ENCODE results near the gene RNF144A.
"Not testable (repeated sequence)": the region's sequence is repeated elsewhere in the genome, so short reads cannot be mapped to it uniquely, and the experiment has no call there.

Gene RNF144A, protein sequence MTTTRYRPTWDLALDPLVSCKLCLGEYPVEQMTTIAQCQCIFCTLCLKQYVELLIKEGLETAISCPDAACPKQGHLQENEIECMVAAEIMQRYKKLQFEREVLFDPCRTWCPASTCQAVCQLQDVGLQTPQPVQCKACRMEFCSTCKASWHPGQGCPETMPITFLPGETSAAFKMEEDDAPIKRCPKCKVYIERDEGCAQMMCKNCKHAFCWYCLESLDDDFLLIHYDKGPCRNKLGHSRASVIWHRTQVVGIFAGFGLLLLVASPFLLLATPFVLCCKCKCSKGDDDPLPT

GRCh38 chr2:6917071-6917760, at the start of gene RNF144A:
Gene RNF144A, plus strand, starts transcription at chr2:6917412. Its CDS starts 79,515 bp downstream, at chr2:6996927.
- peak; percentile 31 for DNase-seq

GRCh38 chr2:6872394-6872793, 44.8 kb upstream of the RNF144A start:
- DNase-seq = no peak

DNA sequence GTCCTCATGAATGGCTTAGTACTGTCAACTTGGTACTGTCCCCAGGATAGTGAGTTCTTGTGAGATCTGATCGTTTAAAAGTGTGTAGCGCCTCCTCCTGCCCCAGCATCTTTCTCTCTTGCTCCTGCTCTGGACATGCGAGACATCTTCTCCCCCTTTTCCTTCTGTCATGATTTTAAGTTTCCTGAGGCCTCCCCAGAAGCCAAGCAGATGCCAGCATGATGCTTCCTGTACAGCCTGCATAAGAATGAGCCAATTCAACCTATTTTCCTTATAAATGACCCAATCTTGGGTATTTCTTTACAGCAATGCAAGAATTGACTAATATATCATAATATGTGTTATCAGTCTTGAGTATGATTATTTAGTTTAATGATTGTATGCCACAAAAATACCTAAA, 43.2 kb upstream of the RNF144A start:
- DNase-seq = no peak

DNA sequence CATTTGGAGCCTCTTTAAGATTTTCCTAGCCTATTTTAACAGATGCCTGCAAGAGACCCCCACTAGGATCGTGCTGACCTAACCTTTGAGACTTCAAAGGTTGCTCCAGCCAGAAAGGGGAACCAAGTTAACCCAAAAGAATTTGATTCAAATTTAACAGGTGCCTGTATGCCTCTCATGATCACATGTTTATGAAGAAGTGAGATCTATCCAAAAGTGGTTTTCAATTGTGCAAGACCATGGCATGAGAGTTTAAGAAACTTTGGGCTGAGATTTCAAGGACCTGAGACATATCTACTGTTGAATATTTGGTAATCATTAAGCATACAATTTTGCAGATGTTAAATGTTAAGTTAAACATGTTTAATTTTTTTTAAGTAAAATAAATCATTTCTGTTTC, 40.9 kb upstream of the RNF144A start:
- DNase-seq = no peak

DNA sequence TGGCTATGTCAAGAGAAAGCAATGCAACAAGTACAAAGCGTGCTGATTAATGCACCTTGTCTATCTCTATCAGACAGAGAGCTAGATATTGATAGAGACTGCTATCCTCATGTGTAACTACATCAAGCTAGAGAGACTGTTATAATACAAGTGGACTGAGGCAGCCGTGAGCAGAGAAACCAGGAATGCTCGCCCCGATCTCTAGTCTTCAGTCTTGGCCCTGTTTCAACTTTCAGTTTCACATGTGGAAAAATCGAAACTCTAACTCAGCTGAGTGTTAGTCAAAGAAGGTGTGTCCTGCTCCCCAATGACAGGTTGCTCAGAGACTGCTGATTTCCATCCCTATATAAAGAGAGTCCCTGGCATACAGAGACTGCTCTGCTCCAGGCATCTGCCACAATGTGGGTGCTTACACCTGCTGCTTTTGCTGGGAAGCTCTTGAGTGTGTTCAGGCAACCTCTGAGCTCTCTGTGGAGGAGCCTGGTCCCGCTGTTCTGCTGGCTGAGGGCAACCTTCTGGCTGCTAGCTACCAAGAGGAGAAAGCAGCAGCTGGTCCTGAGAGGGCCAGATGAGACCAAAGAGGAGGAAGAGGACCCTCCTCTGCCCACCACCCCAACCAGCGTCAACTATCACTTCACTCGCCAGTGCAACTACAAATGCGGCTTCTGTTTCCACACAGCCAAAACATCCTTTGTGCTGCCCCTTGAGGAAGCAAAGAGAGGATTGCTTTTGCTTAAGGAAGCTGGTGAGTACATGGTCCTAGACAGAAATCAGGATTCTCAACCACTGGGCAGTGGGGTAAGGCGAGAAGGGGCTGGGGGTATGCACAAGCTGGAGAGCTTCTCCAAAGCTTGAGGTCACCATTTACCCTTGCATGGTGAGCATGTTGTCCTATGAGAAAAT, 39.6 kb upstream of the RNF144A start, which contains the start of gene RSAD2:
Gene RSAD2 (plus strand): TSS at position 376 of the 903 bp plus-strand sequence. CDS start 24 bp downstream, at position 400.
- DNase-seq = peak; percentile 89

GRCh38 chr2:6878549-6878948, 38.7 kb upstream of the RNF144A start:
- no peak for DNase-seq

- DNase-seq = no peak
Observed at GRCh38 chr2:6879011-6879410, 38.2 kb upstream of the RNF144A start.

GRCh38 chr2:6880200-6880733, 36.9 kb upstream of the RNF144A start:
- no peak for DNase-seq

DNA sequence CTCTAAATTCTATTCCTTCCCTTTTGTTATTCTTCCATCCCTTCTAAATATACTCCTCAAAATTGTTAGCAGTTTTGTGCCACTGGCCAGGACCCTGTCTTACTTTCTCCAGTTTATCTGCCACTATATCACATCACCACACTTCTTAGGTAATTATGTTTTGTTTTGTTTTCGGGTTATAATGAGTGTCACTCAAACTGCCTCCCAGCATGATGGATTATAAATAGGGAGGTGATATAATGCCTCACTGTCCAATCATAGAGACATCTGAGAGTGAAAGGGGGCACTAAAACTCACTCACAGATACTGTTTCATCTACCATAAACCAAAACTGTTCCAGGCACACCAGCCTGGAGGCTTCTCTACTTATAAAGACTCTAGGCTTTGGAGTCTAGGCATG, 36.2 kb upstream of the RNF144A start:
- DNase-seq = no peak

GRCh38 chr2:6881516-6881915, 35.7 kb upstream of the RNF144A start:
- DNase-seq = no peak

DNA sequence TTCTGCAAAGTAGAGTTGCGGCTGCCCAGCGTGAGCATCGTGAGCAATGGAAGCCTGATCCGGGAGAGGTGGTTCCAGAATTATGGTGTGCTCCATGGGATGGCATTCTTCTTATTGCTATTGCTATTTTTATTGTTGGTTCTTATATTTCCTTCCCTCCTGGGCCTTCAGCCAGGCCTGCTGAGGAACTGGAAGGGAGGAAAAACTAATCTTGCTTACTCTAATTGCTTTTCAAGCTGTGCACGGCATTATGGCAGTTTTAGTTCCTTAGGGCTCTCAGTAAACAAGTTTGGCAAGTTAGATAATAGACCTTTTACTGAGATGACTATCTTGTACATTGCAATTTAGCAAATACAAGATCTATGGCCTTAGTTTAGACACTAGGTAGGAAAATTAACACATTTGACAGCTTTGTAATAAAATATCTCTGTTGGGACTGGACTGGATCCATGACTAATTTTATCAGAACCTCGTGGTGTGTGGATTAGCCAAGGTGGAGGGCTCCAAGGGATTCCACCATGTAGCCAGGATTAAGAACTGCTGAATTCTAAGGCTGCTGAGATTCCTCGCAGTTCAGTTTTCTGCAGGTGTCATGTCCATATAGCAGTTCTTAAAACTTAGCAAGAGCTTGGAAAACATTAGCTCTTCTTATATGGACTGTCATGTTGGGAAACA, 33.6 kb upstream of the RNF144A start:
- peak; percentile 21 for DNase-seq

GRCh38 chr2:6885551-6885950, 31.7 kb upstream of the RNF144A start:
- DNase-seq = no peak

DNA sequence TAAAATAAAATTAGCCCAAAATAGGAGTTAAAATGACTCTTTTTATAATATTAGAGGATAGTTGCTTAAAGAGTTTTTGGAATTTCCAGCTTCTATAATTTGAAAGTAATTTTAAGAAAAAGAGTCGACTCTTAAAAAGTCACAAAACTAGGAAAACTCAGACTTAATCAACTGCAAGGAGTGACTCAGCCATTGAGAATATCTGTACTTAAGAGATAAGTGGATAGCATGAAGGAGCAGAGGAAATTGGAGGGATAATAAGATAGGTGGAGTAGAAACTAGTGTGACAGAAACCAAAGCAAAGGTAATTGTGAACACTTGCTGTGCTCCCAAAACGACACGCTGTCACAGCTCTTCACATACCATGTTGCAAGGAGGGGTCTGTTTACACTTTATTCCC, 31.2 kb upstream of the RNF144A start:
- no peak for DNase-seq

DNA sequence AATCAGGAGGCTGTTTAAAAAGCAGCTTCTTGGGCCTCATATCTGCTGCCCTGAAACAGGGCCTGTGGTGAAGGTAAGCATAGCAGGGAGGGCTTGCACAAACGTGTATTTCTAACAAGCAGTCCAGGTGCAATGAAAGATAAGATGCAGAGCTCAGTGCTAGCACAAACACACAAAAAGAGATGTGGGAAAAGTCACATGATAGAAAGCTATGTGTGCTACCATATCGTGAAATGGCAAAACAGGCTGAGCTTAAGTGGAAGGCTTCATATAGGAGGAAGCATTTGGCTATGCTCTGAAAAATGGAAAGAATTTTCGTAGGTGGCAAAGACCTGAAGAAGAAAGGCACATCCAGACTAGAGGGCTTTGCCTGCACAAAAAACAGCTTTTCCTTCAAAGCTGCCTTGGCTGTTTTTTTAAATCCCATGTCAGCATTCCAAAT, 29.4 kb upstream of the RNF144A start:
- DNase-seq = no peak

DNA sequence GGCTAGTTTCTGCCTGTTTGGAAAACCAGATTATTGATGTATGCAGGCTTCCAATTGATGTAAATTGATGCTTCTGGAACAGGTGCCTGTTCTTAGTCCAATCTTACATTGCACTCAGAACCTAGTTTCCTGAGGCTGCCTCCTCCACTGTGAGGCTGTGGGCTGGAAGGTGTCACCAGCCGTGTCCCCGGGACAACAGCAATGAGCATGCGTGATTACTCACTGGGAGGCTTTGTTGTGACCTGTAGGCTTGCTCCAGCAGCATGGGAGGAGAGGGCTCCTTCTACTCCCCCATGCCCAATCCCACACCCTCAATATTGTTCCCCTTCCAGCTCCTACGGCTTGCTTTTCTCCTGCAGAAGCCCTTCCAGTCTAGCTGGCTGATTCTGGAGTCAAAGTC, 28.5 kb upstream of the RNF144A start:
- DNase-seq = no peak

DNA sequence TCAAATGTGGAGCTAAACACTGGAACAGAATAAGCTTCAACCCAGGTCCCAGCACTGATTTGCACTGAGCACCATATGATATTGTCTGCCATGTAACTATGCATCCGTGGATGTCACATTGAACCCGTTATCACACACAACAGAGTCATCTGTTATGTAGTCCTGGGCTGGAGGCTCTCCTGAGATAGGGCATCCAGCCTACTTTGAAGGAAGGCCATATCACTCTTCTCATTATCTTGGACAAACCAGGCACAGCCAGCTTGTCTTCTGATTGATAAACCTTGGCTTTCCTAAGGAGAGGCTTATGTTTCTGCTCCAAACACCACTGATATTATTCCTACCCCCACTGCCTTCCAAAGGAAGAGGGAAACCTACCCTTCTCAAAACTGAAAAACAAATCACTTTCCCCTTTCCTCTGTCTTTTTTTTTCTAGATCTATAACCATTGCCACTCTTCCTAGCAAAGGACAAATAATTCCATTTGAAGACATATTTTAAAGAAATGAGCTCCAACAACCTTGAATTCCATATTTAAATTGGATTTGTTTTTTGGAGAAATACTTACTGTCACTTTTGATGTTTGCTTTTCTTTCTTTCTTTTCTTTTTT, 23.2 kb upstream of the RNF144A start:
- no peak for DNase-seq

DNA sequence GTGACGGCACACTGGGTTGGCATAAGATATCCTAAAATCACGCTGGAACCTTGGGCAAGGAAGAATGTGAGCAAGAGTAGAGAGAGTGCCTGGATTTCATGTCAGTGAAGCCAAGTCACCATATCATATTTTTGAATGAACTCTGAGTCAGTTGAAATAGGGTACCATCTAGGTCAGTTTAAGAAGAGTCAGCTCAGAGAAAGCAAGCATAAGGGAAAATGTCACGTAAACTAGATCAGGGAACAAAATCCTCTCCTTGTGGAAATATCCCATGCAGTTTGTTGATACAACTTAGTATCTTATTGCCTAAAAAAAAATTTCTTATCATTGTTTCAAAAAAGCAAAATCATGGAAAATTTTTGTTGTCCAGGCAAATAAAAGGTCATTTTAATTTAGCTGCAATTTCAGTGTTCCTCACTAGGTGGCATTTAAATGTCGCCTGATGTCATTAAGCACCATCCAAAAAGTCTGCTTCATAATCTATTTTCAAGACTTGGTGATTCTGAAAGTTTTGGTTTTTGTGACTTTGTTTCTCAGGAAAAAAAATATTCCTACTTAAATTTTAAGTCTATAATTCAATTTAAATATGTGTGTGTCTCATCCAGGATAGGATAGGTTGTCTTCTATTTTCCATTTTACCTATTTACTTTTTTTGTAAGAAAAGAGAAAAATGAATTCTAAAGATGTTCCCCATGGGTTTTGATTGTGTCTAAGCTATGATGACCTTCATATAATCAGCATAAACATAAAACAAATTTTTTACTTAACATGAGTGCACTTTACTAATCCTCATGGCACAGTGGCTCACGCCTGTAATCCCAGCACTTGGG, 20.1 kb upstream of the RNF144A start:
- peak; percentile 19 for DNase-seq

DNA sequence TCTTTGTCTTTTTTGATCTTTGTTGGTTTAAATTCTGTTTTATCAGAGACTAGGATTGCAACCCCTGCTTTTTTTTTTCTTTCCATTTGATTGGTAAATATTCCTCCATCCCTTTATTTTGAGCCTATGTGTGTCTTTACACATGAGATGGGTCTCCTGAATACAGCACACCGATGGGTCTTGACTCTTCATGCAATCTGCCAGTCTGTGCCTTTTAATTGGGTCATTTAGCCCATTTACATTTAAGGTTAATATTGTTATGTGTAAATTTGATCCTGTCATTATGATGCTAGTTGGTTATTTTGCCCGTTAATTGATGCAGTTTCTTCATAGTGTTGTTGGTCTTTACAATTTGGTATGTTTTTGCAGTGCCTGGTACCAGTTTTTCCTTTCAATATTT, 14.6 kb upstream of the RNF144A start:
- not testable (repeated sequence) for DNase-seq

DNA sequence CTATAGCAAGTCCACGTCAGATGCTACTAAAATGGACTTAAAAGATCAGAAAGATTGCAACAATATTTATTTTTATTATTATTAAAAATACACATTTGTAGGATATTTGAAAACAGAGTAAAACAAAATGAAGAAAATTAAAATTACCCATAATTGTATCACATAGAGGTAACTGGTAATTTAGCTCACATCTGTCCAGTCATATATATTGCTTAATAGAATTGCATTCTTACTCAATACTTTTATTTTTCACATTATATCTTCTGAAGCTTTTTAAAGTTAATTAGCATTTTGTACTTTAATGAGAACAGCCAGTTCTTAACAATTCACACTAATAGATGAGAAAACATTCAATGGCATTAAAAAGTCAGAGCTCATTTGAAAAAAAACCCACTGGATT, 11.5 kb upstream of the RNF144A start:
- DNase-seq = no peak

DNA sequence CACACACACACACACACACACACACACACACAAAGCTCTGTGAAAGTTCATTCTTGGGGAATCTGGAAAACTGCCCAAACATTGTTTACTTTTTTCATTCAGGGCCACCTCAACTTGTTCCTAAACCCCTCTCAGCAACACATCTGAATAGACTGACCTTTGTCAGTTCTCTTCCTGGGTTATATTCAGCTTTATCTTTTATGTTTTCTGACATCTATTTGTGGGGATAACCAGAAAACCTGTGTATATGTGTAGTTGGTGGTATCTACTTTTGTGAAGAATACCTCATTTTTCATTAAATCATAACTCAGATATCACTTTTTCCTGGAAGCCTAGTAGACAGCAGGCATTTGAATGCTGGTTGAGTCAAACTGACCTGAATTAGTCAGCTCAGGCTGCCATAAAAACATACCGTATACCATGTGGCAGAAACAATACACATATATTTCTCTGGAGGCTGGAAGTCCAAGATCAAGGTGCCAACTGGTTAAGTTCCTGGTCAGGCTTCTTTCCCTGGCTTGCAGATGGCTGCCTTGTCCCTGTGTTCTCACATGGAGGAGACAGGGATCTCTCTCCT, 11.0 kb upstream of the RNF144A start:
- no peak for DNase-seq

GRCh38 chr2:6908291-6908690, 8.9 kb upstream of the RNF144A start:
- DNase-seq = no peak

All from DMS79 treated with DMSO at 0.1 percent for 48 hours (cell line).